Measurements from ENCODE around the gene ESRRB.

Gene ESRRB

GRCh38 chr14:76550534-76550933 lies 174.6 kb downstream of the ESRRB start:
- no peak for DNase-seq

GRCh38 chr14:76551116-76551515 lies 175.2 kb downstream of the ESRRB start:
- no peak for DNase-seq
